NCI-H345 treated with DMSO at 0.1 percent for 48 hours (cell line): Measurements from ENCODE around the gene TRIP13.
"Not testable (repeated sequence)": the region's sequence is repeated elsewhere in the genome, so short reads cannot be mapped to it uniquely, and the experiment has no call there.

Source experiments
- DNase-seq: peaks from one replicate; lab custom pipeline; 2025; ENCODE audit not compliant: unreplicated experiment; lab: John Stamatoyannopoulos, UW

The TRIP13 gene

DNA sequence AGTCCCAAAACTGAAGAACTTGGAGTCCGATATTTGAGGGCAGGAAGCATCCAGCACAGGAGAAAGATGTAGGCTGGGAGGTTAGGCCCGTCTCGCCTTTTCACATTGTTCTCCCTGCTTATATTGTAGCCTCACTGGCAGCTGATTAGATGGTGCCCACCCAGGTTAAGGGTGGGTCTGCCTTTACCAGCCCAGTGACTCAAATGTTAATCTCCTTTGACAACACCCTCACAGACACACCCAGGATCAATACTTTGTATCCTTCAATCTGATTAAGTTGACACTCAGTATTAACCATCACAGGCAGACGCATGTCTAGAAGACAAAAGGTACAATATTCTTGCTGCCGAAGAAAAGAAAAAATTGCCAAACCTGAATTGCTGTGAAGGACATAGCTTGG, 26.0 kb downstream of the TRIP13 start:
- not testable (repeated sequence) for DNase-seq

- no peak for DNase-seq
These were observed 26.8 kb downstream of the TRIP13 start for GRCh38 chr5:919356-920000.

- no peak for DNase-seq
These were observed 27.6 kb downstream of the TRIP13 start for GRCh38 chr5:920321-920720.

- DNase-seq, result no peak
These were observed 29.1 kb downstream of the TRIP13 start for GRCh38 chr5:921456-922435.

- no peak for DNase-seq
These were observed 30.0 kb downstream of the TRIP13 start for GRCh38 chr5:922436-923280.

GRCh38 chr5:923281-923873, 30.7 kb downstream of the TRIP13 start:
- DNase-seq, result peak; percentile 42

GRCh38 chr5:926417-927171, 33.9 kb downstream of the TRIP13 start:
- no peak for DNase-seq

GRCh38 chr5:927172-928015, 34.7 kb downstream of the TRIP13 start:
- DNase-seq, result no peak

DNA sequence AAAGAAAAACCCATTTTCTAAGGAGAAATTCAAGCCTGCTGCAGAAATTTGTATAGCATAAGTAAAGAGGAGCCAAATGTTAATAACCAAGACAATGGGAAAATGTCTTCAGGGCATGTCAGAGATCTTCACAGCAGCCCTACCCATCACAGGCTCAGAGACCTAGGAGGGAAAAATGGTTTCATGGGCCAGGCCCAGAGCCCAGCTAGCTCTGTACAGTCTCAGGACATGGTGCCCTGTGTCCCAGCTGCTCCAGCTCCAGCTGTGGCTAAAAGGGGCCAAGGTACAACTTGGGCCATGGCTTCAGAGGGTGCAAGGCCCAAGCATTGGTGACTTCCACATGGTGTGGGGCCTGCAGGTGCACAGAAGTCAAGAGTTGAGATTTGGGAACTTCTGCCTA, 36.5 kb downstream of the TRIP13 start:
- DNase-seq, result not testable (repeated sequence)

DNA sequence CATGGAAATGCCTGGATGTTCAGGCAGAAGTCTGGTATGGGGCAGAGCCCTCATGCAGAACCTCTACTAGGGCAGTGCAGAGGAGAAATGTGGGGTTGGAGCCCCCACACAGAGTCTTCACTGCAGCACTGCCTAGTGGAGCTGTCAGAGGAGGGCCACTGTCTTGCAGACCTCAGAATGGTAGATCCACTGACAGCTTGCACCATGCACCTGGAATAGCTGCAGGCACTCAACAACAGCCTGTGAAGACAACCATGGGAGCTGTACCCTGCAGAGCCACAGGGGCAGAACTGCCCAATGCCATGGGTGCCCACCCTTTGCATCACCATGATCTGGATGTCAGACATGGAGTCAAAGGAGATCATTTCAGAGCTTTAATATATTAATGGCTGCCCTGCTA, 36.9 kb downstream of the TRIP13 start:
- DNase-seq, result no peak

DNA sequence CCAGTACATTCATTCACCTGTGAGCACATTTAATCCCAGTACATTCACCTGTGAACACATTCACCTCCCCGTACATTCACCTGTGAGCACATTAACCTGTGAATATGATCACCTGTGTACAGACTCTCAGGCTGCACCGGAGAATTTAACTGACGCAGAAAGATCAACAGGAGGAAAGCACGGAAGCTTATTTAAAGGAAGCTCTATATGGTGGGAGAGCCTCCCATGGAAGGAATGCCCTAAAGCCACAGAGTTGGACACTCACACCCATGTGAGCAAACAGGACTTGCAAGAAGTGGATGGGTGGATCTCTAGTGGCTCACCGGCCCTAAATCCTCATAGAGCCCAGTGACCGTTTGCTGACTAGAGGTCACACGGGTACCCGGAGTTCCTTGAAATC, 38.2 kb downstream of the TRIP13 start:
- no peak for DNase-seq

DNA sequence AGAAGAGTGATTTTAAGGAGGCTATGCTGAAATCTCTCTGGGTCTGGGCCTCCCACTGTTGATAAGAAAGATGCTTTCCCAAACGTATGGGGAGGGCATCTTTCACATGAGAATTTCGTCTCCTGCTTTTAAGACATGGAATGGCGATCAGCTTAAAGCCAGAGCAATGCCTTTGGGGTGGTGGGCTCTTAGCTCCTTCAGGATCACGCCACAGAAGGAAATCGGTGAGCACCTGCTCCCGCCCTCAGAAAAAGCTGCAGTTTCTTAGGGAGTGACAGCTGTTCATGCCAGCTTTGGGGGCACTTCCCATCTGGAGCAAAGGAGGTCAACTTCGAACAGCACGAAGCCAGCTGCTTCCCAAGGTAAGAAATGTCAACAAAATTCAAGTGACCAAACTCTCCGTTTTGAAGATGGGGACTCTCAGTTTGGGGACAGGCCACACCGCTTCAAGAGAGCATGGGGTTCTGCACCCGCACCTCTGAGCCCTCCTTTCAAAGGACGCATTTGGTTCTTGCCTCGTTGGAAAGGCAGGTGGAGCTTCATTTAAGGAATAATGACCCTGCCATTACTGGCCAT, 39.0 kb downstream of the TRIP13 start:
- no peak for DNase-seq

GRCh38 chr5:932151-932627, 39.5 kb downstream of the TRIP13 start:
- no peak for DNase-seq

GRCh38 chr5:932628-933250, 40.1 kb downstream of the TRIP13 start:
- DNase-seq, result no peak

GRCh38 chr5:933251-933861, 40.7 kb downstream of the TRIP13 start:
- no peak for DNase-seq

DNA sequence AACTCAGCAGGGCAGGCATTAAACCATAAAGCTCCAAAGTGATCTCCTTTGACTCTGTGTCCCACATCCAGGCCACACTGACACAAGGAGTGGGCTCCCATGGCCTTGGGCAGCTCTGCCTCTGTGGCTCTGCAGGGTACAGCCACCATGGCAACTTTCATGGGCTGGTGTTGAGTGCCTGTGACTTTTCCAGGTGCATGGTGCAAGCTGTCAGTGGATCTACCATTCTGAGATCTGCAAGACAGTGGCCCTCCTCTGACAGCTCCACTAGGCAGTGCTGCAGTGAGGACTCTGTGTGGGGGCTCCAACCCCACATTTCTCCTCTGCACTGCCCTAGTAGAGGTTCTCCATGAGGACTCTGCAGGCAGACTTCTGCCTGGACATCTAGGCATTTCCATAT, 41.3 kb downstream of the TRIP13 start:
- DNase-seq, result not testable (repeated sequence)

DNA sequence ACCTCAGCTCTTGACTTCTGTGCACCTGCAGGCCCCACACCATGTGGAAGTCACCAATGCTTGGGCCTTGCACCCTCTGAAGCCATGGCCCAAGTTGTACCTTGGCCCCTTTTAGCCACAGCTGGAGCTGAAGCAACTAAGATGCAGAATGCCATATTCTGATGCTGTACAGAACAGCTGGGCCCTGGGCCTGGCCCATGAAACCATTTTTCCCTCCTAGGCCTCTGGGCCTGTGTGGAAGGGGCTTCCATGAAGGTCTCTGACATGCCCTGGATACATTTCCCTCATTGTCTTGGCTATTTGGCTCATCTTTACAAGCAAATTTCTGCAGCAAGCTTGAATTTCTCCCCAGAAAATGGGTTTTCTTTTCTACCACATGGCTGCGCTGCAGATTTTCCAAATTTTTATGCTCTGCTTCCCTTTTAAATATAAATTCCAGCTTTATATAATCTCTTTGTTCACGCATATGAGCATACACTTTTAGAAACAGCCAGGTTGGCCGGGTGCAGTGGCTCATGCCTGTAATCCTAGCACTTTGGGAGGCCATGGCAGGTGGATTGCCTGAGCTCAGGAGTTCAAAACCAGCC, 41.8 kb downstream of the TRIP13 start:
- DNase-seq, result not testable (repeated sequence)
